ENCODE data around the gene PLA2G2D.
"Not testable (repeated sequence)": the region's sequence is repeated elsewhere in the genome, so short reads cannot be mapped to it uniquely, and the experiment has no call there.

The PLA2G2D gene

DNA sequence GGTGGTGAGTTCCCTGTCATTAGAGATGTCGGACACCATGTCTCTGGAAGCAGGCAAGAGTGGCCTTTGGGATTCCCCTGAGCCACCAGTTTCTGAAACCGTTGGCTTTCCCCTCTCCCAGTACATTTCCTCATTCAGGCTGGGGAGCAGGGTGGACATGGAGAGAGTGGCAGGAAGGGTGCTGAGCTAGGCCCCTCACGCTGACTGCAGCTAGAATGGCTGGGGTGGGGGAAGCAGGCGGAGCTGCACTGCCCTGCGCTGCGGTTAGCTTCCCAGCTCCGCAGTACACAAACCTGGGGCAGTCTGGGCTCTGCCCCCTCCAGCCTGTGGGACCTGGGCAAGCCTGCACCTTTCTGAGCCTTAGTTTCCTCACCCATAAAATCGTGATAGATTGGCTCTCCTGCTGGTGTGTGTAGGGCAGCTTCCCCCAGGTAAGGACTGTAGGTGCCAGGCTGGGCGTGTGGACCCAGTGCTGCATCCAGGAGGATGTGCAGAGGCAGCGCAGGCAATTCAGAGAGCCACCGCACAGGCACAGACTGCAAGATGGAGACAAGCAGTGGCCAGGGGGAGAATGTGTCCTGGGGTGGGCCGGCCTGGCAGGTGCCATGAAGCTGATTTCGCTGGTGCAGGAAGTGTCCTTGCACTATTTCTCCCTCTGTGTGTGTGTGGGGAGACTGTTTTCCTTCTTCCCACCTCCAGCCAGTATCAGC, 22.8 kb upstream of the PLA2G2D start:
- DNase-seq (ENCODE audit: low read depth) = no peak

DNA sequence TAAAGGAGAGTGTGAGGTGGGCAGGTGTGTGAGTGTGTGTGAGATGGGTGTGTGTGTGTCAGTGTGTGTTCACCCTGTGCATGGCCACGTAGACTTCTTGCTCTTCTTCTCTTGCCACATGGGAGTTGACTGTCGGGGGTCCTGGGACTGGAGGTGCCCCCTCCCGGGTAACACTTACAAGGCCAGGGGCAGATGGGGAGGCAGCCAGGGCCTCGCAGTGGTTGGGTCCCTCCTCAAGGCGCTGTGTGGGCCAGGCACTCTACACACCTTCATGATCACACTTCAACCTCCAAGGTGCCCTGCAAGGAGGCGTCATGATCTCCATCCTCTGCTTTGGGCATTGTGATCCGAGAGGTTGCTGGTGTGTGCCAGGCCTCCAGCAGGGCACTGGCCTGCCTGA, 22.1 kb upstream of the PLA2G2D start:
- no peak for DNase-seq (ENCODE audit: low read depth)

DNA sequence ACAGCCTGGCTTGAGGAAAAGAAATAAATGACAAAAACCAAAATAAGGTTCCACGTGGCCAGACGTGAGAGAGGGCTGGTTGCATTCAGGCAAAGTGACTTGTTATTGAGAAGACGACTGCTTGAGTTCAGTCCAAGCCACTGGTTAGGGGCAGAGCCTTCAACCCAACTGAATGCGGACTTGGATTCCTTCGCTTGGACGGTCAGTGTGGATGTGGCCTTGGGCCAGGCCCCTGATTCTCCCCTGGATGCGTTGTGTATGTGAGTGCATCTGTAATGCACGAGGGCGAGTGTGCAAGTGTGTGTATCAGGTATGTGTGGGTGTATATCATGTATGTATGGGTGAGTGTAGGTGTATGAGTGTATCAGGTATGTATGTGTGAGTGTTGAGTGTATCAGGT, 21.7 kb upstream of the PLA2G2D start:
- DNase-seq (ENCODE audit: low read depth) = no peak

DNA sequence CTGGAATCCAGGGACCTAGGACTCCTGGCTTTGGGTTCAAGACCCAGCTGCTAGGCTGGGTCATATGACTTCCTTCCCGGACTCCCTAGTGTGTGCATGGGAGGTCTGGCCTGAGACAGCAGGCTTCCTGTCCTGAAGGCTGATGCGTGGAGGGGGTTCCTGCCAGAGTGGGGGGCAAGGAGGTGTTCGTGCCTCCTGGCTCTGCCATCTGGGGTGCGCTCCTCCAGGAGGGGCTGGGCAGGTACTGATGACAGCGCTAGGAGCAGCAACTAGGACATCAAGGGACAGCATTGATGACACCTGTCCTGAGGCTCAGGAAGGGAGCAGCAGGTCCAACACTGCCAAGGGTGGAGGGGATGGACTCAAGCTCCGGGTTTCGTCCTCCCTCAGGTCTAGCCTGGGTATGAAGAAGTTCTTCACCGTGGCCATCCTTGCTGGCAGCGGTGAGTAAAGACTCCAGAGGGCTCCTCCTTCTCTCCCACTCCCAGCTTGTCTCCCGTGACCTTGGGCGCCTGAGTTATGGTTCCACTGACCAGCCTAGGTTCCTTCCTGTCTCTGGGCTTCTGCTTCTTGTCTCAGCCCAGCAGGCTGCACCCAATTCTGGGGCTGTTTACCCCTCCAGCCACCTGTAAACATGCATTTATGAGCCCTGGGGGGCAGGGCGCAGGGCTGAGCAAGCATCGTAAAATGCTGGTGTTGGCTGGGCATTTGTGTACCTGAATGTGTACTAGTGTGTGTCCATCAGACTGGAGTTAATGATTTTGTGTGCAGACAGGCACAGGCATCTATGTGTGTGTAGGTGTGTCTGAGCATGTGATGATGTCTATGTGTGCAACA, 20.7 kb upstream of the PLA2G2D start:
- DNase-seq (ENCODE audit: low read depth) = no peak

DNA sequence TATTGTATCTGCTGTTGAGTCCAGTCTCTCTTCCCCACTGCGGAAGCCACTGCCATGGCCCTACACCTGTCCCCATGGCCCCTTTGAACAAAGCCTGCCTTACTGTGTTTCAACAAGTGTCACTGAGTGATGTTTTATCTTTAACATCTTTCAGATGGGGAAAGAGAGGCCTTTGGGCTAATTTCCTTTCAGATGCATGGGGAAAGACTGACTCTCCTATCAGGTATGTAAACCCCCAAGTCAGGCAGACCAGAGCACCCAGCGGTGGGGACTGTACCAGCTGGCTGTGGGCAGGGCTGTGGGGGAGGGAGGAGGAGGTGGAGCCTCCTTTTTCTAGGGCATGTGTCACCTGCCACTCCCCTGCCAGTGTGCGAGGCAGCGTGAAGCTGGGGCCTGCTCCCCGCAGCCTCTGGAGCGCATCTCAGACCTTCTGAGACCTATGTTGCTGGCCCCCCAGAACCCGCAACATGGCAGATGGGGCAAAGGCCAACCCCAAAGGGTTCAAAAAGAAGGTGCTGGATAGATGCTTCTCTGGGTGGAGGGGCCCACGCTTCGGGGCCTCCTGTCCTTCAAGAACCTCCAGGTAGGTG, 19.7 kb upstream of the PLA2G2D start, which contains the start of gene PLA2G2F:
Gene PLA2G2F, plus strand, starts transcription at position 363 of the 590 bp plus-strand sequence. Its CDS starts 105 bp downstream, at position 468.
- no peak for DNase-seq (ENCODE audit: low read depth)

DNA sequence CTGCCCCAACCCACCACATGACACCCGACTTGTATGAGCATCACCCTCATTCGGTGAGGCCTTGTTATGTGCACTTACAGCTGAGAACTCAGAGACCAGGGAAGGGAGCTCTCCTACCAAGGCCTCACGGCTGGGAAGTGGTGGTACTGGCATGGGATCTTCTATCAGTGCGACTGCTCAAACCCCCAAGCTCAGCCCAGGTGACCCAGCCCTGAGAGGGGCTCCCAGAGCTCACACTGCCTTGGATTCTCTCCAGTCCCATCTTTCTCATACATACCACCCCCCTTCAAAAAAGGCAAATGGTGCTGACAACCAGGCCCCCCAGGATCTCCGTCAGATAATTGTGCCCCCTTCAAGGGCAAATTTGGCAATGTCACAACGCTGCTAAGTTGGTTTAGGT, 19.0 kb upstream of the PLA2G2D start:
- no peak for DNase-seq (ENCODE audit: low read depth)

DNA sequence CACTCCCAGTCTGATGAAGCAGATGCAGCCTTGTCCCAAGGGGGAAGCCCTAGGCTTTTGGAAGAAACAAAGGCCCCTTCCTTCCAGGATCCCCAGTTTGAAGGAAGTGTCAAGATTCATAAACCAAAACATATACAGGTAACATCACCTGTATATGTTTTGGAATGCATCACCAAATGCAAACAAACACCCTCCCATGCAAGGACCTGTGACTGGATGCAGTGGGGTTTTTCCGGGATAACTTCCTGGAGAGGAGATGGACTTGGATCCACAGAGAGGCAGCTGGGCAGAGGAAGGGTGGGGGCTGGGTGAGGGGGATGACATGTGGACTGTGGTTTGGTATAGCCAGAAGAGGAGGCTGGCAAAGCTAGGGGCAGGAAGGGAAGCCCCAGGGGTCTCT, 18.3 kb upstream of the PLA2G2D start:
- no peak for DNase-seq (ENCODE audit: low read depth)

DNA sequence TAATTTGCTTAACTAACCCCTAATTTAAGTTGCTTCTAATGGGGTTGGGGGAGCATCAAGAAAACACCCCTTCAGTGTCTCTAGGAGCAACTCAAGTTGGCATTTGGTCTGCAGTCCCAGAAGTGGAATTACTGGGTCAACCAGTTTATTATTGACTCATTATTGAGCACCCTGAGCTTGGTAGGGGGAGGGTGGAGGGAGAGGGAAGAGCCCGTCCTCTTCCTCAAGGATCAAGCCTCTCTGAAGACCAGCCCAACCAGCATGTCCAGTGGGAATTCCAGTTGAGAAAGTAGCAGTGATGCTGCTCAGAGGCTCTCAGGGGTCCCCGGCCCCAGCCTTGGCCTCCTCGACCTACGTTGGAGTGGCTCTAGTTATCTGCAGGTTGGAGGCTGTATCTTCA, 17.7 kb upstream of the PLA2G2D start:
- no peak for DNase-seq (ENCODE audit: low read depth)

DNA sequence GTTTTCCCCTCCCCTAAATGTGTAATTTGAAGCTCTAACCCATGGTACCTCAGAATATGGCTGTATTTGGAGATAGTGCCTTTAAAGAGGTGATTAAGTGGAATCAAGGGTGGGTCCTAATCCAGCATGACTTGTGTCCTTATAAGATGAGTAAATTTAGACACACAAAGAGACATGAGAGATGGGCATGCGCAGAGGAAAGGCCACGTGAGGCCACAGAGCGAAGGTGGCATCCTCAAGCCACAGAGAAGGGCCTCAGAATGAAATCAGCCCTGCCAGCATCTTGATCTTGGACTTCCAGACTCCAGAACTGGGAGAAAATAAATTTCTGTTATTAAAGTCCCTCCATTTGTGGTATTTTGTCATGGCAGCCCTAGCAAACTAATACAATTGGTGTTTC, 16.9 kb upstream of the PLA2G2D start:
- DNase-seq (ENCODE audit: low read depth) = no peak

DNA sequence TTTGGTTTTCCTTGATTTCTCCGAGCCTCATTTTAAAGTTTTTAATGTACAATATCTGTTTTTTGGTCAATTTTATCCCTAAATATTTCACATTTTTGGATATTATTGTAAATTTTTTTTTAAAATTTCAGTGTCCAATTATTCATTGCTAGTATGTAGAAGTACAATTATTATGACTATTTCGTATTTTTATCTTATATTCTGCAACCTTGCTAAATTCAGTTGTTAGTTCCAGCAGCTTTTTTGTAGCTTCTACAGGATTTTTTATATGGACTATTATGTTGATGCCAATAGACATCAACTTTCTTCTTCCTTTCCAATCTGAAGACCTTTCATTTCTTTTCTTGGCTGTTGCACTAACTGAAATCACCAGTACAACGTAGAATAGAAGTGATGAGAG, 15.7 kb upstream of the PLA2G2D start:
- no peak for DNase-seq (ENCODE audit: low read depth)

DNA sequence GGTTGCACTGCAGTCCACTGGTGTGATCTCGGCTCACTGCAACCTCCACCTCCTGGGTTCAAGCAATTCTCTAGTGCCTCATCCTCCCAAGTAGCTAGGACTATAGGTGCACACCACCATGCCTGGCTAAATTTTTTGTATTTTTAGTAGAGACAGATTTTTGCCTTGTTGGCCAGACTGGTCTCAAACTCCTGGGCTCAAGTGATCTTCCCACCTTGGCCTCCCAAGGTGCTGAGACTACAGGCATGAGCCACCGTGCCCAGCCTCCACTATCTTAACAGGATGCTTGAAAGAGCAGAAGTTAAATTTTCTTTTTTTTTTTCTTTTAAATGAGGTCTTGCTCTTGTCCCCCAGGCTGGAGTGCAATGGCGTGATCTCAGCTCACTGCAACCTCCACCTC, 11.2 kb upstream of the PLA2G2D start:
- not testable (repeated sequence) for DNase-seq (ENCODE audit: low read depth)

DNA sequence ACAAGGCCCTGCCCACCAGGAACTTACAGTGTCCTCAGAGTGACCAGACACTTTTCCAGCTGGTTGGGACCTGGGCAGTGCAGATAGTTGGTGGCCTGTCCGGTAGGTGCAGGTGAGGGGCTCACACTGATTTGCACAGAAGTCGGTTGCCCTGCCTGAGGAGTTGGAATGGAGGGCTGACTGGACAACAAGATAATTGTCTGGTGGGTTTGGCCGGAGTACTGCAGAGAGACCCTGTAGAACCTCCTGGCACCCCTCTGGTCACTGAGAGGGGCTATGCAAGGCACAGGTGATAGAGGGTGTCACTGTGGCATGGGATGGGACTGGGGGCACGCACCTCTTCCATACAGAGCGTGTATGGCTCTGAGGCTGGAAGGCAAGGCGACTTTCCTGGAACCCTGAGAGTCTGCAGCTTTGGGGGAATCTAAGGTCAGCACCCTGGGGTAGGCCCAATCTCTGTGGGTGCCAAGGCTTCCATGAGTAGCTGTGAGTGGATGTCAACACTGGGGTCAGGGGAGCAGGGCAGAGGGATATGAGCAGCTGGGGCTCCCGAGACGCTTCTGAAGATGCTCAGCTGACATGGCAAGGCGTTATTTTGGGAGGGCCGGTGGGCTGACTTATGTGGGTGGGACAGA, 7.6 kb upstream of the PLA2G2D start:
- no peak for DNase-seq (ENCODE audit: low read depth)

DNA sequence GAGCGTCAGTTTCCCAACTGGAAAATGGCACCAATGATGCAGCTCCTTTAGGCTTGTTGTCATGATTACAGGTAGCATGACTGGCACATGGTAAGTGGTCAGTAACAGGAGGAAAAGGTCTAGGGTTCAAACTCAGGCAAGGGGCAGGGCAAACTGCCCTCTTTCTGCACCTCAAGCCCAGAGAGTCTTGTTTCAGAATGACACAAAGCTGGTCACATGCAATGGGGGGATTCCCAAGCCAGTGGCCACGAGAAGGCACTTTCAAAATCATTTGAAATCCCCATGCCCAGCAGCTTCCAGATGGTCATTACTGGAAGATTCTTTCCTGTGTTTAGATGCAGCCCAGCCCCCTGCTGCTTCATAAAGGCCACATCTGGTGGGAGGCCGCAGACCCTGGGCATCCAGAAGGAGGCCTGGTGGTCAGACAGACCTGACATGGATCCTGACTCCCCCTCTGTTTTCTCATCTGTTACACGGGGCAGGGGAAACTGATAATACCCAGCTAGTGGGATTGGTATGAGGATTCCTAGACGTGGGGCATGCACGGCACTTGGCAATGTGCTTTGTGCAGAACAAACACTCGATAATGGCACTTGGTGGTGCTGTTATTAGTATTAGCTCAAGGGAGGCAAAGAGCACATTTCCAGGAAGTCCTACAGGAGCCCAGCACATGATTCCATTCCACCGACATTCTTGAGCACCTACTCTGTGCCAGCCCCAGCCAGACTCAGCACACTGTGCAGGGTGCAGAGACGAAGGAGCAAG, 6.9 kb upstream of the PLA2G2D start:
- no peak for DNase-seq (ENCODE audit: low read depth)

DNA sequence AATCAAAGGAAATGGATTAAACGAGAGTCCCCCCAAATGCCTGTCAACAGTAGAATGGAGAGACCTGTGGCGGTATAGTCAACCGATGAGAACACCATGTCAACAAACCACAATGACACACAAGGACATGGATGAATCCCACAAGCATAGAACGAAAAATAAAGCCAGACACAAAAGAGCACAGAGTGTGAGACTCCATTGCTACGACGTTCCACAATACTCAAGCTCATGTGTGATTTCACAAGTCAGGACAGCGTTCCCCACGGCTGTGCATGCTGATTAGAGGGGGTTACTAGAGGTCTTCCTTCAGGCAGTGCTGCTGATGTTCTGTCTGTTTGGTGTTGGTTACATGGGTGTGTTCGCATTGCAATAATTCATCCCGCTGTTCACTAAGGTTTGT, 5.8 kb upstream of the PLA2G2D start:
- DNase-seq (ENCODE audit: low read depth) = no peak

DNA sequence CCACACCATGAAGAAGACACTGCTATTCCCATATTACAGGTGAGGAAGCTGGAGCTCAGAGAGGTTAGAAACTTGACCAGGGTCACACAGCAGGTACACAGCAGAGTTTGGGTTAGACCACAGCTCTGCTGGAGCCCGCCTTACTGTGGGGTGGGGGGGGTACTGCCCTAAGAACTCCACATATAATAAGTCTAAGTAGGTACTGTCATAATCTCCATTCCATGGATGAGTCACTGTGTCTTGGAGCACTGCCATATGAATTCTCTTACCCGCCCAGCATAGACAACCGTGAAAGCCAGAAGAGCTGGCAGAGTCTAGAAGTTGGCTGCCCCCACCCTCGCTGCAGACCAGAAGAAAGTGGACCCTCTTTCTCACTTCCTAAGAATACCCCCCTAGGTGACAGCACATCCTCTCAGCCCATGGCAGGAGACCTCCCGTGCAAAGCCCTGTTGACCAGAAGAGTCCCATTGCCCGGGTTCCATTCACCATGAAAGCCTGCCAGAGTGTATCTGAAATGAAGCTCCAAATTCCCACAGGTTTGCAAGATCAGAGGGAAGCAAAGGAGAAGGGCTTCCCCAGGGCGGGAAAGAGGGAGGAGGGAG, 5.2 kb upstream of the PLA2G2D start:
- DNase-seq (ENCODE audit: low read depth) = no peak

DNA sequence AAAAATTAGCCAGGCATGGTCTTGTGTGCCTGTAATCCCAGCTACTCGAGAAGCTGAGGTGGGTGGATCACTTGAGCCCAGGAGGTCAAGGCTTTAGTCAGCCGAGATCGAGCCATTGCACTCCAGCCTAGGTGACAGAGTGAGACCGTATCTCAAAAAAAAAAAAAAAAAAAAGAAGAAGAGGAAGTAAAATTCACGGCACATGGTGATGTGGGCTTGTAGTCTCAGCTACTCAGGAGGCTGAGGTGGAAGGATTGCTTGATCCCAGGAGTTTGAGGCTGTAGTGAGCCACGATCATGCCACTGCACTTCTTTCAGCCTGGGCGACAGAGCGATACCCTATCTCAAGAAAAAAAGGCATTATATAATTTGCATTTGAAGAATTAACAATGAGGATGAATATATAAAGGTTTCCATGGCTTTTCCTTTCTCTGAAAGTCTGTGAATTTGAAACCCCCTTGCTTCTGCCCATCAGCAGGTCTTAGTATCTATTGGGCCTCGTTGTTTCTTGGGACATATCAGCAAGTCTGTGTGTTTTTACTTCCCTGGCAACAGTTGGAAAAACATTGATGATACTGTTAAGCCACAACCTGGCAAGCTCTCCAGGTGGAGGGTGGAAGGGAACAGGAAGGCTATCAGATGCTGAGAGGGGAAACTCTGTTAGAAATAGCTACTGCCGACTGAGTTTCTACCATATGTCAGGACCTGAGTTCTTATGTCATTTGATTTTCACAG, 4.6 kb upstream of the PLA2G2D start:
- DNase-seq (ENCODE audit: low read depth) = no peak

DNA sequence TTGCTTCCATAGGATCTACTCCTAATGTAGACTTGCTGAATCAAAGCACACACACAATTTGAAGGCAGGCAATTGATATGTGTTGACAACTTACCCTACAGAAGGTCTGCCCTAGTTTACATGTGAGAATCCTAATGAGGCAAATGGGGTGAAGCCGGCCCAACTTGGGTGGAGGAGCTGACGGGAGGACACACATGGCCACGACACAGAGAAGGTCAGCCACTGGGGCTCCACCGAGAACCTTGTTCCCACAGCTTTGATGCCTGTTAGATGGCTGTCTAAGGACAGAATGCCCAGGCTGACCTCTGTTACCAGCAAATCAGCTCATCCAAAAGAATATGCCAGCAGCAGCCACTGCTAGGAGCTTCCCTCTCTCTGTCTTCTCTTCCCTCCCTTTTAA, 1.5 kb upstream of the PLA2G2D start:
- no peak for DNase-seq (ENCODE audit: low read depth)

DNA sequence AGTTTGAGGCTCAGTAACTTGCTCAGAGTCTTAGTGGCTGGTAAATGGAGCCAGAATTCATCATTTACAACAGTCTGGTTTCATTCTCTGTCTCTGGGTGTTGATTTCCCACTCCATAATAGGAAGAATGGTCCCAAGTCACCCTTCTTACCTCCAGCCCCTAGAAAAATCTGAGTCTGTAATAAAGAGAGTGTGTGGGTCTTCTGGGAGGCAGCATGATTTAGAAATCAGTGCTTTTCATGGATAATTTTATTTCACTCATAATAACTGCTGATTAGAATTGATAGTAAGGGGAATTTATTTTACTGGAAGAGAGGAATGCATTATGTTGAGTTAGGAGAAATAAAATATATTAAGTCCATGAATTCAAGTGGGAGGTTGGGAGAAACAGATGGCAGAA, 2.1 kb downstream of the PLA2G2D start:
- DNase-seq (ENCODE audit: low read depth) = no peak

DNA sequence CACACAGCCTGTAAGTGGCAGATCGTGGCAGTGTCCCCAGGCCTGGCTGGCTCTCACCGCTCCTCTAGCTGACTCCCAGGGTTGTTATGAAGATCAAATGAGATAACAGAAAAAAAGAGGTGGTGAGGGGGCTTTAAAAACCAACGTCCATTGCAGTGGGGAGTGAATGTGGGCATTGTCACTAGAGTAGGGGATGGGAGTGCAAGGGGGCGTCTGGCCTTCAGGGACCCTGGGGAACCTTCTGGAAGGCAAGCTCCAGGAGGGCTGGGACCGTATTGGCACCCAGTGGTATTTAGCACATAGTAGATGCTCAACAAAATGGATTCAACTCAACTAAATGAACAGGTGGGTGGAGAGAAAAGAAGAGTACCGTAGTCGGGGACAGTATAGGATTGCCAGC, 3.4 kb downstream of the PLA2G2D start:
- no peak for DNase-seq (ENCODE audit: low read depth)

DNA sequence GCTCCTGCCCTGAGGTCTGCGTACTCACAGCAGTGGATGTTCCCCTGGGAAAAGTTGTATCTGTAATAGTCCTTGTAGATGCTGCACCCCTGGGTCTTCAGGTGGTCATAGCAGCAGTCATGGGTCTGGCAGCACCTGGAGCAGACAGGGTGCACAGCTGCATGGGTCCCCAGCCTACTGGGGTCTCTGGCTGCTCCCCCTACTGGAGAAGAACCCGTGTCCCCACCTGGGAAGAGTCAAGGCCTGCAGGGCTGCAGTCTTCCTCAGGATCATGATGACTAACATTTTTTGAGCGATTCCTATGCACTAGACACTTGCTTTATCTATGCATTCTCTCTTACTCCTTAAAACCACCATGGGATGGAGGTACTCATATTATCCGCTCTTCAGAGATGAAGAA, 3.9 kb downstream of the PLA2G2D start:
- DNase-seq (ENCODE audit: low read depth) = no peak

Data from activated T-helper 9 cell treated with anti-CD3 and anti-CD28 coated beads, Interleukin-2, amount 50 U/mL, for 16 hours (primary cell).